ENCODE results near the gene MTERF2.
"Not testable (repeated sequence)": the region's sequence is repeated elsewhere in the genome, so short reads cannot be mapped to it uniquely, and the experiment has no call there.

The MTERF2 gene
- total RNA-seq = 8.4 to 24.8 (median 12.1) reads per million in 4 experiments

GRCh38 chr12:106986625-106987389 lies at the start of gene MTERF2:
MTERF2 (minus strand) TSS chr12:106987146; CDS start chr12:106978714, 8,432 bp downstream.
- DNase-seq = peak; percentile 80

DNA sequence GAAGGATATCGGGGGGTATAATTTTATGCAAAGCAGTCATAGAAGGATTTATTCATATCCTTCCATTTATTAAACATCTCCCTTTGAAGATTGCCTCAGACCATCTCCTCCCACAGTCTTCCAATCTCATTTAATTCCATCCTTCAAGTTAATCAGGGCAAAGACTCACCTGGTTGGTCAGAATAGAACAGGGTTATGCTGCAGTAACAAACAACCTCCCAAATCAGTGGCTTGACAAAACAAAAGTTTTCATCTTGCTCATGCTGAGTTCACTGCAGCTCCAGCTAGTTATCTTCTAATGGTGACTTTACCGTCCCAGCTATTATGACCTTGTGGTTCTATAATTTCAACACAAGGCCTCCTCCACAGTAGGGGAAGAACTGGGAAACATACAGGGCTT lies 48.8 kb upstream of the MTERF2 start:
- no peak for DNase-seq

DNA sequence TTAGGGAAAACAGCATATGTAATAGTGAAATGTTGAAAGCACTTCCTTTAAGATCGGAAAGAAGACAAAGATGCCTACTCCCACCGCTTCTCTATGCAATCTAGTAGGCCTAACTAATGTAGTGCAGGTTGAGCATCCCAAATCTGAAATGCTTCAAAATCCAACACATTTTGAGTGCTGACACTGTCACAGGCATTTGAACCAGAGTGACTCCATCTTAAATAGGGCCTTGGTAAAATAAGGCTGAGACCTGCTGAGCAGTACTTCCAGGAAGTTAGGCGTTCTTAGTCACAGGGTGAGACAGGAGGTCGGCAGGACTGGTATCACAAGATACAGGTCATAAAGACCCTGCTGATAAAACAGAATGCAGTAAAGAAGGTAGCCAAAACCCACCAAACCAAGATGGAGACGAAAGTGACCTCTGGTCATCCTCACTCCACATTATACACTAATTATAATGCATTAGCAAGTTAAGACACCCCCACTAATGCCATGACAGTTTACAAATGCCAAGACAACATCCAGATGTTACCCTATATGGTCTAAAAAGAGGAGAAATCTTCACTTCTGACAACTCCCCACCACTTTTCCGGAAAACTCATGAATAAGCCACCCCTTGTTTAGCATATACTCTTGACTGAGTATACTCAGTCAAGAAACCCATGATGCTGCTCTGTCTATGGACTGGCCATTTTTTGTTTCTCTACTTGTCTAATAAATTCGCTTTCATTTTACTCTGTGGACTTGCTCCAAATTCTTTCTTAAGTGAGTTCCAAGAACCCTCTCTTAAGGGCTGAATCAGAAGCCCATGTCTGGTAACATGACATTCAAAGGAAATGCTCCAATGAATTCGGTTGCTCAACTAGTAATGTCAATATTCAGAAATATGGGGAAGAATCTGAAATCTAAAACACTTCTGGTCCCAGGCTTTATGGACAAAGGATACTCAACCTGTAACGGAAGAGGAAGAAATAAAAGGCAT lies 47.1 kb upstream of the MTERF2 start:
- no peak for DNase-seq

GRCh38 chr12:107032266-107032665 lies 45.3 kb upstream of the MTERF2 start:
- DNase-seq = no peak

DNA sequence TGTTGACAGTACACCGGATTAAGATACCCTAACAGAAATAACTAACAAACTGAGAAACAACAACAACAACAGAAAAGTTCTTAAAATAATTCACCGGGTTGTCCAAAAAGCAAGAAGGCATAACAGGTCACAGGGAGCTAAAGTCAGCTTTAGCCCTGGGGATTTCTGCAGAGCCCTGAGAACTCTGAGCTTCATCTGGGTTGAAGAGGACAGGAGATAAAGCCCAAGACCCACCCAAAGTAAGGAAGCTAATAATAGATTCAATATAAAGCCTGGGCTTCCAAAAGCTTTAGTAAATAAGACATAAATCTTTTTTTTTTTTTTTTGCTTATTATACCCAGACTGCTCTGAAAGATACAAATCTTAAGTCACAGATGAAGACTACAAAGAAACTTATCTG lies 44.1 kb upstream of the MTERF2 start:
- DNase-seq = no peak

GRCh38 chr12:107029081-107029480 lies 42.1 kb upstream of the MTERF2 start:
- no peak for DNase-seq

GRCh38 chr12:107027636-107028053 lies 40.7 kb upstream of the MTERF2 start:
- DNase-seq = no peak

- DNase-seq = no peak
These were observed 40.1 kb upstream of the MTERF2 start for GRCh38 chr12:107026806-107027635.

DNA sequence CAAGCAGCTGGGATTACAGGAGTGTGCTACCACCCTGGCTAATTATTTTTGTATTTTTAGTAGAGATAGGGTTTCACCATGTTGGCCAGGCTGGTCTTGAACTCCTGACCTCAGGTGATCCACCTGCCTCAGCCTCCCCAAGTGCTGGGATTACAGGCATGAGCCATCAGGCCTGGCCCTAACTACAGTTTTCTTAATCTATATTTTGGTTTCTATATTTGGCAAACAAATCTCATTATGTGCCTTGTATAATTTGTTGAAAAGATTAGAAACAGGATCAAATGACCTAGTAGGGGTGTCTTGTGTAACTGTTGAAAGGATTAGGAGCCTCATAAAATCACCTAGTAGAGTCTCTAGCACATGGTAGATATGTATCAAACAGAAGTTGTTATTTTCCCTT lies 39.4 kb upstream of the MTERF2 start:
- not testable (repeated sequence) for DNase-seq

DNA sequence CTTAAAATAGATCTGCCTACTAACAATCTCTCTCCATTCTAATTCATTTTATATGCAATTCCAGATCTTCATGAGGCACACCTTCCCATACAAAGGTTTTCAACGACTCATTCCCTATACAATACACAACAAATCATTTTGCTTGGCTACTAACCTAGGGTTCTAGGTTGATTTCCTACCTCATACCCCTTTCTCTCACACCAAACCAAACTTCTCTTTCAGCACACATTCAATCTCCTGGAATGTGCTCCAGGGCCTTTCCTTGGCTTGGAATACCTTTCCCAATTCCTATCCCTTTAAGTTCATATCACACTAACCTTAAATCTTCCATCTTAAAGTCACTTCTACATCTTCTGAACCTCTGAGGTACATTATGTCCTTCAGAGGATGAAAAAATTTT lies 38.7 kb upstream of the MTERF2 start:
- no peak for DNase-seq

DNA sequence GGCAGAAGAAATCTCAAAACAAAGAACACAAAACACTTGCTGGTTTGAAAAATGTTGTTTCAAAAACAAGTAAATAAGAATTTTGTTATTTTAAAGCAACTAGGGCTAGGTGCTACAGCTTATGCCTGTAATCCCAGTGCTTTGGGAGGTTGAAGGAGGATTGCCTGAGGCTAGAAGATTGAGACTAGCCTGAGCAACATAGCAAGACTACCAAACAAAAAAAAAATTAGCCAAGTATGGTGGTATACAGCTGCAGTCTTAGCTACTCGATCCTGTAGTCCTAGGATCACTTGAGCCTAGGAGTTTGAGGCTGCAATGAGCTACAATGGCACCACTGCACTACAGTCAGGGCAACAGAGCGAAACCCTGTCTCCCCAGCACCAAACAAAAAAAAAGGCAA lies 32.6 kb upstream of the MTERF2 start:
- DNase-seq = no peak

GRCh38 chr12:107017042-107017441 lies 30.1 kb upstream of the MTERF2 start:
- DNase-seq = no peak

DNA sequence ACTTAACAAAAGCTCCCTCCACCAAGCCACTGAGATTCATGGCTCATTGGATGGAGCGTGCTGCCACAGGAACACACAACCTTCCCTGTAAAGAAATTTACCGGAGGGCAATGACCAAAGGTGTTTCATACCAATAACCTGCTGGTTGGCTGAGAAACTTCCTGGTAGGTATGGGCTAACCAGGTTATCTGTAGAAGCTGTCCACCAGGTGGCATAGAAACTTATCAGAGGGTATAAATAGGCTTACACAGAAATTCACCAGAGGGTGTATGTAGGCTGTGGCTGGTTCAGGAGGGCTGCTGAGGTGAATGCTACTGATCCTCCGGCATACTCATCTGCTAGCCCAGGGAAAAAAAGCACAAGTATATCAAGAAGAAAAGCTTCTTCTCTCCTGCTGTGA lies 27.1 kb upstream of the MTERF2 start:
- no peak for DNase-seq

GRCh38 chr12:107012736-107013425 lies 25.9 kb upstream of the MTERF2 start:
- no peak for DNase-seq

DNA sequence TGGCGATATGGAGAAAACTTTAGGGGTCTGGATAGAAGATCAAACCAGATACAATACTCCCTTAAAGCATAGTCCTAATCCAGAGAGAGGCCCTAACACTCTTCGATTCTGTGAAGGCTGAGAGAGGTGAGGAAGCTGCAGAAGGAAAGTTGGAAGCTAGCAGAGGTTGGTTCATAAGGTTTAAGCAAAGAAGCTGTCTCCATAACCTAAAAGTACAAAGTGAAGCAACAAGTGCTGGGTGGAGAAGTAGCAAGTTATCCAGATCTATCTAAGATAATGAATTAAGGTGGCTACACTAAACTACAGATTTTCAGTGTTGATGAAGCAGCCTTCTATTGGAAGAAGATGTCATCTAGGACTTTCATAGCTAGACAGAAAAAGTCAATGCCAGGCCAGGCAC lies 24.6 kb upstream of the MTERF2 start:
- DNase-seq = no peak

DNA sequence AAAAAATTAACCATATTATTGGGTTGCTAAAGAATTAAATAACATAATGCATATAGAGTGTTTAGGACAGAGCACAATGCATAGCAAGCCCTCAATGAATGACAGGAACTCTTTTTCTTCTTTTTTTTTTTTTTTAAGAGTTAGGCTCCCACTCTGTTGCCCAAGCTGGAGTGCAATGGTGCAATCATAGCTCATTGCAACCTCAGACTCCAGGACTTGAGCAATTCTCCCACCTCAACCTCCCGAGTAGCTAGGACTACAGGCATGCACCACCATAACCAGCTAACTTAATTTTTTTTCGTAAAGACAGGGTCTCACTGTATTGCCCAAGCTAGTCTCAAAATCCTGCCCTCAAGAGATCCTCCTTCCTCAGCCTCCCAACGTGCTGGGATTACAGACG lies 20.5 kb upstream of the MTERF2 start:
- DNase-seq = no peak

DNA sequence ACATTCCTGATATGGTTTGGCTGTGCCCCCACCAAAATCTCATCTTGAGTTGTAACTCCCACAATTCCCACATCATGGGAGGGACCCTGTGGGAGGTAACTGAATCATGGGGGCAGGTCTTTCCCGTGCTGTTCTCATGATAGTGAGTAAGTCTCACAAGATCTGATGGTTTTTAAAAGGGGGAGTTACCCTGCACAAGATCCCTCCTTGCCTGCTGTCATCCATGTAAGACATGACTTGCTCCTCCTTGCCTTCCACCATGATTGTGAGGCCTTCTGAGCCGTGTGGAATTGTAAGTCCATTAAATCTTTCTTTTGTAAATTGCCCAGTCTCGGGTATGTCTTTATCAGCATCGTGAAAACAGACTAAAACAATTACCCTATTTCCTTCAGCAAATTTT lies 15.7 kb upstream of the MTERF2 start:
- not testable (repeated sequence) for DNase-seq

DNA sequence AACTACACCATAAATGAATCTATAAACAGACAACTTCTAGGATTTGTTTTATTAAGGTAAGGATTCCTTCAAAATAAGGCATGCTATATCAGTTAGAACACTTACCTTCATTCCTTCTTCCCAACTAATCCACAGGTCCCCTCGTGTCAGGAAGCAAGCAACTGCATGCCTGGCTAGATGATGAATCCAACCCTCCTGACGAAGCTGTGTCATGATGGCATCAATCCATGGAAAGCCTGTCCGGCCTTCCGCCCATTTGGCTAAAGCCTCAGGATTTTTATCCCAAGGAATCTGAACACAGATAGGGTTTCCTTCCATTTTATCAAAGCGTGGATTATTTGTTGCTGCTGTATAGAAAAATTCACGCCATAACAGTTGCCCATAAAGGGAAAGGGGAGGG lies 12.5 kb upstream of the MTERF2 start:
- no peak for DNase-seq

- no peak for DNase-seq
These were observed 11.0 kb upstream of the MTERF2 start for GRCh38 chr12:106997916-106998315.

DNA sequence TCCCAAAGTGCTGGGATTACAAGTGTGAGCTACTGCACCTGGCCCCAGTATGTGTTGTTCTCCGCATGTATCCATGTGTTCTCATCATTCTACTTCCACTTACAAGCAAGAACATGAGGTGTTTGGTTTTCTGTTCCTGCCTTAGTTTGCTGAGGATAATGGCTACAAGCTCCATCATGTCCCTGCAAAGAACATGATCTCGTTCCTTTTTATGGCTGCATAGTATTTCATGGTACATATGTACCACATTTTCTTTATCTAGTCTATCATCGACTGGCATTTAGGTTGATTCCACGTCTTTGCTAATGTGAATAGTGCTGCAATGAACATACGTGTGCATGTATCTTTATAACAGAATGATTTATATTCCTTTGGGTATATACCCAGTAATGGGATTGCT lies 9.2 kb upstream of the MTERF2 start:
- DNase-seq = not testable (repeated sequence)

GRCh38 chr12:106994579-106995220 lies 7.8 kb upstream of the MTERF2 start:
- no peak for DNase-seq

GRCh38 chr12:106987846-106988245 lies 900 bp upstream of the MTERF2 start:
- DNase-seq = no peak

Measured in effector CD8-positive, alpha-beta T cell (primary cell).